NCI-H2171 treated with DMSO at 0.1 percent for 48 hours (cell line): ENCODE measurements around the gene MIDN.
"Not testable (repeated sequence)": the region's sequence is repeated elsewhere in the genome, so short reads cannot be mapped to it uniquely, and the experiment has no call there.

Experiments
- DNase-seq: peaks from one replicate; lab custom pipeline; 2025; lab: John Stamatoyannopoulos, UW

The MIDN gene

GRCh38 chr19:1294688-1295087 is 46.3 kb downstream of the MIDN start:
- DNase-seq, result no peak

GRCh38 chr19:1295169-1296012 is 47.0 kb downstream of the MIDN start:
- DNase-seq, result no peak

- no peak for DNase-seq
Measured at GRCh38 chr19:1296078-1296477, 47.7 kb downstream of the MIDN start.

GRCh38 chr19:1296575-1297271 is 48.3 kb downstream of the MIDN start:
- no peak for DNase-seq

- DNase-seq, result no peak
Measured at GRCh38 chr19:1298235-1298634, 49.9 kb downstream of the MIDN start.

GRCh38 chr19:1299801-1300200 is 51.4 kb downstream of the MIDN start:
- no peak for DNase-seq

- no peak for DNase-seq
Measured at GRCh38 chr19:1300744-1301490, 52.5 kb downstream of the MIDN start.

- DNase-seq, result no peak
Measured at GRCh38 chr19:1302533-1303239, 54.3 kb downstream of the MIDN start.

- peak; percentile 26 for DNase-seq
Measured at GRCh38 chr19:1304197-1304924, 56.0 kb downstream of the MIDN start.

- not testable (repeated sequence) for DNase-seq
Measured at GRCh38 chr19:1305354-1305753, 57.0 kb downstream of the MIDN start.

- no peak for DNase-seq
Measured at GRCh38 chr19:1307320-1307719, 58.9 kb downstream of the MIDN start.

- no peak for DNase-seq
Measured at GRCh38 chr19:1307755-1308303, 59.4 kb downstream of the MIDN start.

GRCh38 chr19:1308718-1309117 is 60.3 kb downstream of the MIDN start:
- peak; percentile 35 for DNase-seq
